Mesenchymal stem cell (in vitro differentiated cells and primary cell): Measurements from ENCODE around the gene TYRP1.

Experiments used
- DNase-seq: peaks from one replicate; pipeline ENCODE4 v3.0.0-alpha.2; 2013
- H2AFZ ChIP-seq: one replicate; pipeline ENCODE4 v1.6.1; 2013; ENCODE audit warnings: low read depth, mild to moderate bottlenecking, control low read depth, inconsistent platforms, low read length, moderate library complexity
- H2AK5ac ChIP-seq: 2 replicates; pipeline ENCODE4 v1.6.1; 2013; ENCODE audit warnings: low read length, moderate library complexity, mild to moderate bottlenecking, inconsistent platforms; ENCODE audit not compliant: severe bottlenecking
- H2BK120ac ChIP-seq: one replicate; pipeline ENCODE4 v1.6.1; 2013; ENCODE audit warnings: low read depth, mild to moderate bottlenecking, inconsistent platforms, low read length, moderate library complexity
- H2BK12ac ChIP-seq, 2 experiments: one replicate each; pipeline ENCODE4 v1.6.1; 2013; ENCODE audit warnings: inconsistent platforms in 2 of 2, low read length in 2 of 2, mild to moderate bottlenecking in 2 of 2, moderate library complexity in 2 of 2, control low read depth in 1 of 2
- H2BK15ac ChIP-seq: one replicate; pipeline ENCODE4 v1.6.1; 2013; ENCODE audit warnings: mild to moderate bottlenecking, low read depth, inconsistent platforms; ENCODE audit not compliant: poor library complexity, severe bottlenecking
- H2BK5ac ChIP-seq: 2 replicates; pipeline ENCODE4 v1.6.1; 2013; ENCODE audit warnings: low read depth, mild to moderate bottlenecking, low read length, control low read depth, inconsistent platforms; ENCODE audit not compliant: poor library complexity, severe bottlenecking
- H3K14ac ChIP-seq, 2 experiments: one replicate each; pipeline ENCODE4 v1.6.1; 2013; ENCODE audit warnings: inconsistent platforms in 2 of 2, low read length in 2 of 2, control low read depth in 1 of 2, mild to moderate bottlenecking in 1 of 2, moderate library complexity in 1 of 2
- H3K18ac ChIP-seq, 2 experiments: one replicate each; pipeline ENCODE4 v1.6.1; 2013; ENCODE audit warnings: inconsistent platforms in 2 of 2, low read length in 2 of 2, control low read depth in 1 of 2, low read depth in 1 of 2, mild to moderate bottlenecking in 1 of 2
- H3K23ac ChIP-seq, 2 experiments: one replicate each; pipeline ENCODE4 v1.6.1; 2013; ENCODE audit warnings: inconsistent platforms in 2 of 2, low read length in 2 of 2, mild to moderate bottlenecking in 2 of 2, moderate library complexity in 2 of 2, control low read depth in 1 of 2
- H3K27ac ChIP-seq: 2 replicates; pipeline ENCODE4 v1.5.1; 2013; ENCODE audit warnings: mild to moderate bottlenecking, moderate library complexity, low read length, control low read depth, inconsistent platforms; ENCODE audit not compliant: poor library complexity, severe bottlenecking
- H3K27me3 ChIP-seq, 2 experiments: 2 replicates each; pipeline versions ENCODE4 v1.6.1 to v1.7.0; 2013; ENCODE audit warnings: low read length in 2 of 2, mild to moderate bottlenecking in 2 of 2, moderate library complexity in 2 of 2, control low read depth in 1 of 2, inconsistent platforms in 1 of 2; ENCODE audit not compliant: control insufficient read depth in 1 of 2, insufficient read depth in 1 of 2
- H3K36me3 ChIP-seq, 2 experiments: 2 replicates each; pipeline versions ENCODE4 v1.6.1 to v1.7.0; 2013; ENCODE audit warnings: low read length in 2 of 2, control low read depth in 1 of 2, inconsistent platforms in 1 of 2, low read depth in 1 of 2, mild to moderate bottlenecking in 1 of 2; ENCODE audit not compliant: insufficient read depth in 2 of 2, control insufficient read depth in 1 of 2
- H3K4ac ChIP-seq, 2 experiments: one replicate each; pipeline ENCODE4 v1.6.1; 2013; ENCODE audit warnings: inconsistent platforms in 2 of 2, low read length in 2 of 2, mild to moderate bottlenecking in 2 of 2, moderate library complexity in 2 of 2, control low read depth in 1 of 2, low read depth in 1 of 2
- H3K4me1 ChIP-seq: 2 replicates; pipeline ENCODE4 v1.6.1; 2013; ENCODE audit warnings: low read depth, low read length, control low read depth; ENCODE audit not compliant: control insufficient read depth, insufficient read depth
- H3K4me2 ChIP-seq: 2 replicates; pipeline ENCODE4 v1.6.1; 2013; ENCODE audit warnings: low read length, mild to moderate bottlenecking, inconsistent platforms; ENCODE audit not compliant: poor library complexity, severe bottlenecking
- H3K4me3 ChIP-seq, 2 experiments: 2 replicates each; pipeline versions ENCODE4 v1.5.1 to v1.7.0; 2013; ENCODE audit warnings: low read length in 2 of 2, mild to moderate bottlenecking in 2 of 2, control low read depth in 1 of 2, low read depth in 1 of 2; ENCODE audit not compliant: insufficient read depth in 1 of 2
- H3K79me1 ChIP-seq: replicated peaks from 2 replicates; pipeline ENCODE4 v1.6.1; 2013; ENCODE audit warnings: mild to moderate bottlenecking, control low read depth, low read length, inconsistent platforms; ENCODE audit not compliant: poor library complexity, severe bottlenecking
- H3K9ac ChIP-seq: 2 replicates; pipeline ENCODE4 v1.7.0; 2013; ENCODE audit warnings: mild to moderate bottlenecking, low read length, moderate library complexity
- H3K9me3 ChIP-seq: 2 replicates; pipeline ENCODE4 v1.7.0; 2013; ENCODE audit warnings: mild to moderate bottlenecking, low read length; ENCODE audit not compliant: control insufficient read depth
- H4K8ac ChIP-seq: one replicate; pipeline ENCODE4 v1.6.1; 2013; ENCODE audit warnings: inconsistent platforms, mild to moderate bottlenecking, low read length, moderate library complexity
- H4K91ac ChIP-seq: one replicate; pipeline ENCODE4 v1.6.1; 2013; ENCODE audit warnings: mild to moderate bottlenecking, low read length, inconsistent platforms
- WGBS: methylation state at CpG from one replicate; pipeline ENCODE4 v1.1.7; 2013; ENCODE audit warnings: mixed read lengths; 5-methylcytosine and 5-hydroxymethylcytosine counted together

Gene TYRP1

GRCh38 chr9:12652973-12653372 lies 40.2 kb upstream of the TYRP1 start:
- no peak overlapping the region for H2AK5ac ChIP-seq
- H4K91ac ChIP-seq = no peak overlapping the region
- DNase-seq = no peak
- H3K23ac ChIP-seq = no peak overlapping the region
- no peaks in the 10 kb centered on the region for H3K4me1 ChIP-seq
- 0% methylated on average over 1 of the region's 2 CpGs for WGBS
- H2BK15ac ChIP-seq = no peak overlapping the region
- no peak overlapping the region for H3K14ac ChIP-seq
- H3K4me2 ChIP-seq = no peak overlapping the region
- H2AFZ ChIP-seq = no peak overlapping the region
- no peaks in the 10 kb centered on the region for H3K79me1 ChIP-seq
- H4K8ac ChIP-seq = no peak overlapping the region
- H3K9ac ChIP-seq = no peak overlapping the region
- no peak overlapping the region for H3K4ac ChIP-seq
- no peak overlapping the region for H3K4me3 ChIP-seq
- H3K36me3 ChIP-seq = no peaks in the 10 kb centered on the region
- H3K27ac ChIP-seq = no peak overlapping the region
- H2BK5ac ChIP-seq = no peak overlapping the region
- no peak overlapping the region for H2BK120ac ChIP-seq
- no peaks in the 10 kb centered on the region for H3K9me3 ChIP-seq
- H3K18ac ChIP-seq = no peak overlapping the region
- H3K27me3 ChIP-seq = no peaks in the 10 kb centered on the region
- no peak overlapping the region for H2BK12ac ChIP-seq

- WGBS = 96% methylated on average over 2 of the region's 2 CpGs
- no peaks in the 10 kb centered on the region for H3K36me3 ChIP-seq
- no peak overlapping the region for H3K4me3 ChIP-seq
- H3K27ac ChIP-seq = no peak overlapping the region
- H2AFZ ChIP-seq = no peak overlapping the region
- no peak overlapping the region for H3K14ac ChIP-seq
- H3K4me2 ChIP-seq = no peak overlapping the region
- H3K23ac ChIP-seq = no peak overlapping the region
- no peak overlapping the region for H2BK15ac ChIP-seq
- H3K9ac ChIP-seq = no peak overlapping the region
- no peak overlapping the region for H3K18ac ChIP-seq
- H3K4me1 ChIP-seq = no peaks in the 10 kb centered on the region
- H4K8ac ChIP-seq = no peak overlapping the region
- H3K9me3 ChIP-seq = no peaks in the 10 kb centered on the region
- DNase-seq = no peak
- no peak overlapping the region for H2BK120ac ChIP-seq
- no peak overlapping the region for H4K91ac ChIP-seq
- no peak overlapping the region for H3K4ac ChIP-seq
- H3K79me1 ChIP-seq = no peaks in the 10 kb centered on the region
- no peaks in the 10 kb centered on the region for H3K27me3 ChIP-seq
- no peak overlapping the region for H2AK5ac ChIP-seq
- no peak overlapping the region for H2BK5ac ChIP-seq
- H2BK12ac ChIP-seq = no peak overlapping the region
Observed at GRCh38 chr9:12656803-12657202, 36.4 kb upstream of the TYRP1 start.

GRCh38 chr9:12657233-12657632 lies 36.0 kb upstream of the TYRP1 start:
- Histone ChIP-seq H4K91ac (no peak overlapping the region), H2AK5ac (no peak overlapping the region), H2AFZ (no peak overlapping the region), H3K4me2 (no peak overlapping the region), H3K18ac (no peak overlapping the region), H3K79me1 (no peaks in the 10 kb centered on the region), H3K36me3 (no peaks in the 10 kb centered on the region), H2BK5ac (no peak overlapping the region), H3K14ac (no peak overlapping the region), H2BK12ac (no peak overlapping the region), H3K4ac (no peak overlapping the region), H3K4me1 (no peaks in the 10 kb centered on the region), H2BK120ac (no peak overlapping the region), H3K4me3 (no peak overlapping the region), H3K9ac (no peak overlapping the region), H3K9me3 (no peaks in the 10 kb centered on the region), H2BK15ac (no peak overlapping the region), H4K8ac (no peak overlapping the region), H3K27ac (no peak overlapping the region), H3K27me3 (no peaks in the 10 kb centered on the region), H3K23ac (no peak overlapping the region)
- WGBS = 75% methylated on average over 2 of the region's 2 CpGs
- no peak for DNase-seq

- H3K4ac ChIP-seq = no peak overlapping the region
- H3K4me2 ChIP-seq = no peak overlapping the region
- H3K9me3 ChIP-seq = no peaks in the 10 kb centered on the region
- no peak overlapping the region for H3K23ac ChIP-seq
- no peak overlapping the region for H2BK12ac ChIP-seq
- H2AFZ ChIP-seq = no peak overlapping the region
- no peaks in the 10 kb centered on the region for H3K79me1 ChIP-seq
- no peak for DNase-seq
- no peak overlapping the region for H3K18ac ChIP-seq
- no peaks in the 10 kb centered on the region for H3K4me1 ChIP-seq
- no peak overlapping the region for H3K14ac ChIP-seq
- no peak overlapping the region for H2BK120ac ChIP-seq
- H2BK5ac ChIP-seq = no peak overlapping the region
- 86% methylated on average over 4 of the region's 4 CpGs for WGBS
- no peak overlapping the region for H3K27ac ChIP-seq
- H3K4me3 ChIP-seq = no peak overlapping the region
- H4K8ac ChIP-seq = no peak overlapping the region
- no peak overlapping the region for H3K9ac ChIP-seq
- no peaks in the 10 kb centered on the region for H3K27me3 ChIP-seq
- no peak overlapping the region for H2BK15ac ChIP-seq
- H4K91ac ChIP-seq = no peak overlapping the region
- H3K36me3 ChIP-seq = no peaks in the 10 kb centered on the region
- no peak overlapping the region for H2AK5ac ChIP-seq
Observed at GRCh38 chr9:12657998-12658397, 35.2 kb upstream of the TYRP1 start.
